Breast epithelium (tissue), 3 donors: ENCODE data around the gene PIP5K1B.

ENCODE experiments used
- POLR2A ChIP-seq: fragments of 450-650 bp; IDR thresholded peaks from one replicate; pipeline ENCODE4 v1.6.1; 2016; ENCODE audit warnings: antibody characterized with exemption, mild to moderate bottlenecking, moderate library complexity
- POLR2AphosphoS5 ChIP-seq, 3 donors: sonication (generic); formaldehyde crosslinking; IDR thresholded peaks; one replicate each; pipeline ENCODE4 v1.6.1; 2017; ENCODE audit warnings: antibody characterized with exemption in 3 of 3
- TF ChIP-seq, protein P1 (sequence below), 3 donors: fragments of 450-650 bp; IDR thresholded peaks; one replicate each; pipeline ENCODE4 v1.5.1; 2016 to 2017; ENCODE audit warnings: antibody characterized with exemption in 3 of 3, mild to moderate bottlenecking in 3 of 3, moderate library complexity in 3 of 3

DNA sequence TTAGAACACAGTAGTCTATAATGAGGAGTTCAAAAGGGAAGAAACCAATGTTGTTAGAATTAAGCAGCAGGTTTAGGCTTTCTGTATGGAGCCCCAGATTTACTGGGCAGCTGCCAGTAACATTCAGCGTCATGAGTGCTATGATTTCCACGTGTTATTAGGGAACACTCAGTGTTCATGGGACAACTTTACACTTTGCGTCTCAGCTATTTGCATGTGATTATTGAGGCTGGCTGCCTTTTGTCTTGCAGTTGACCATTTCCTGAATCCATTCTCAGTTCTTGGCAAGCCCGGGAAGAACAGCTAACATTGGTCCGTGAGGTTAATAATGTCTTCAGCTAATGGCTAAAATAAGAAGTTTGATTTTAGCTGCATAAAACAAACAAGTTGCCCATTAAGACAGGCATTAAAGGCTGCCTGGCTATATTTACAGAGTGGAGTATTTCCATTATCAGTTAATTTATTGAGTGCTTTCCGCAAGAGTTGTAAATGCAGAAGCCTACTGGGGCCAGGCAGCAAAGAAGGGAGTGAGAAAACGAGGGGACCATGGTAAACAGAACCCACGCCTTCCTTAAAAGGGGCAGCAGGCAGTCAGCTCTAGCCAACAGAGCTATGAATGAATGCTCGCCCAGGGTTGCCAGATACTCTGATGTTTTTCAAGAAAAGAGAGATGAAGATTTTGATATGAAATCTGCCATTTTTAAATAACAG lies 120.9 kb downstream of the PIP5K1B start:
- TF ChIP-seq, protein P1, sequence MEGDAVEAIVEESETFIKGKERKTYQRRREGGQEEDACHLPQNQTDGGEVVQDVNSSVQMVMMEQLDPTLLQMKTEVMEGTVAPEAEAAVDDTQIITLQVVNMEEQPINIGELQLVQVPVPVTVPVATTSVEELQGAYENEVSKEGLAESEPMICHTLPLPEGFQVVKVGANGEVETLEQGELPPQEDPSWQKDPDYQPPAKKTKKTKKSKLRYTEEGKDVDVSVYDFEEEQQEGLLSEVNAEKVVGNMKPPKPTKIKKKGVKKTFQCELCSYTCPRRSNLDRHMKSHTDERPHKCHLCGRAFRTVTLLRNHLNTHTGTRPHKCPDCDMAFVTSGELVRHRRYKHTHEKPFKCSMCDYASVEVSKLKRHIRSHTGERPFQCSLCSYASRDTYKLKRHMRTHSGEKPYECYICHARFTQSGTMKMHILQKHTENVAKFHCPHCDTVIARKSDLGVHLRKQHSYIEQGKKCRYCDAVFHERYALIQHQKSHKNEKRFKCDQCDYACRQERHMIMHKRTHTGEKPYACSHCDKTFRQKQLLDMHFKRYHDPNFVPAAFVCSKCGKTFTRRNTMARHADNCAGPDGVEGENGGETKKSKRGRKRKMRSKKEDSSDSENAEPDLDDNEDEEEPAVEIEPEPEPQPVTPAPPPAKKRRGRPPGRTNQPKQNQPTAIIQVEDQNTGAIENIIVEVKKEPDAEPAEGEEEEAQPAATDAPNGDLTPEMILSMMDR (IDR thresholded peaks at IDR 0.05) = no peak
- no peak for TF ChIP-seq POLR2A
- TF ChIP-seq POLR2AphosphoS5 (IDR thresholded peaks at IDR 0.05) = no peak
